ENCODE results near the gene PYGL.
"Not testable (repeated sequence)": the region's sequence is repeated elsewhere in the genome, so short reads cannot be mapped to it uniquely, and the experiment has no call there.

Gene PYGL

GRCh38 chr14:50967103-50967502, 22.8 kb upstream of the PYGL start:
- H3K27ac Mint-ChIP-seq: no peak overlapping the region

DNA sequence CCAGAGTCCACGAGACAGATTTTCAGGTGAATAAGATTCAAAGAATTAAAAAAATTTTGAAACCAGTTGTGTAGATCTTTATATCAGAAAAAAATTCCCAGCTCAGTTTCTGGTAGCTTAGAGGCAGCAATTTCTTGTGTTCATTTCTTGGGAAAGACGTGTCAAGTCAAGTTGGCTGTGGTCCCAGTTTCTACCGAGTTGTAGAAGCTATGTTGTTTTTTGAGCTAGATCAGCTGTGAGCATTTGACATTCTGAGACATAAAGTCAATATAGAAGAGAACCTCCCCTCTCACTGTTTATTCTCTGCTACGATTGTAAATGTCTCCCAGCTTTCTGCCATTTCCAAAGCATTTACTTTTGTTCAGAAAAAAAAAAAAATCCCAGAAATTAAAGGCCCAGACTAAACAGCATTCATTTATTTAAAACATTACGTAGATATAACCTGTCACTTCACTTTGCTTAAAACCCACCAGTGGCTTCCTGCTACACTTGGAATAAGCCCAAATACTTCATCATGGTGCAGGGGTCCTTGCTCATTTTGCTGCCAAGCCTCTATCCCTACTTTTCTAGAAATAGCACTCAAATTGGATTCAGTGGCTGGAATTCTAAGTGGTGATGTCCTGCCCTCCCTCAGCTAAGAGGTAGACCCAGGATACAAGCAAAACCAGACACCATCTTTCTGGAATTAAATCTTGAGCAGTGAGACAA, 20.6 kb upstream of the PYGL start:
- DNase-seq (no peak), ATAC-seq (replicated peaks) (no peak)
- no peak overlapping the region for H3K4me3 Mint-ChIP-seq
- H3K27ac Mint-ChIP-seq: no peak overlapping the region
- peaks cover 0 to 2% of the 10 kb centered on the region in 2 donors for H3K4me1 Mint-ChIP-seq (ENCODE audit: low read depth in 2 of 2)
- H3K27me3 Mint-ChIP-seq: peaks cover 20 to 45% of the 10 kb centered on the region in 2 donors
- H3K36me3 Mint-ChIP-seq (ENCODE audit: insufficient read depth): no peaks in the 10 kb centered on the region
- no peaks in the 10 kb centered on the region for H3K9me3 Mint-ChIP-seq

More at GRCh38 chr14:50967103-50967502, 22.8 kb upstream of the PYGL start:
- Mint-ChIP-seq H3K36me3 (ENCODE audit: insufficient read depth) (no peaks in the 10 kb centered on the region), H3K4me1 (ENCODE audit: low read depth in 2 of 2) (no peaks in the 10 kb centered on the region), H3K4me3 (no peak overlapping the region), H3K27me3 (peaks cover 13 to 36% of the 10 kb centered on the region in 2 donors), H3K9me3 (no peaks in the 10 kb centered on the region)
- no peak for DNase-seq
- no peak for ATAC-seq (replicated peaks)

DNA sequence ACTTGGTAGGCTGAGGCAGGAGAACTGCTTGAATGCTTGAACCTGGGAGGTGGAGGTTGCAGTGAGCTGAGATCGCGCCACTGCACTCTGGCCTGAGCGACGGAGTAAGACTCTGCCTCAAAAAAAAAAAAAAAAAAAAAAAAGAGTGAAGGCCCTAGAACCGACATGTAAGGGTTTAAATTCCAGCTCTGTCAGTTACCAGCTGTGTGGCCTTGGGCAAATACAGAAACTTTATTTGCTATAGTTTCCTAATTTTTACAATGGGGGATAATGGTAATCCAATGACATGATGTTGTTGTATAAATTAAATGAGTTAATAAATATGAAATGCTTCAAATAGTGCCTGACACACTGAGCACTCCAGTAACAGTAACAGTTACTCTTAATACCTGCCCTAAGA, 19.6 kb upstream of the PYGL start:
- Mint-ChIP-seq H3K27me3 (peaks cover 20 to 36% of the 10 kb centered on the region in 2 donors), H3K36me3 (ENCODE audit: insufficient read depth) (no peaks in the 10 kb centered on the region), H3K27ac (no peak overlapping the region), H3K4me3 (no peak overlapping the region), H3K9me3 (no peaks in the 10 kb centered on the region), H3K4me1 (ENCODE audit: low read depth in 2 of 2) (peaks cover 0 to 2% of the 10 kb centered on the region in 2 donors)
- ATAC-seq (replicated peaks): no peak
- no peak for DNase-seq

- ATAC-seq (replicated peaks) (no peak), DNase-seq (no peak)
- no peak overlapping the region for H3K4me3 Mint-ChIP-seq
- peaks cover 20 to 28% of the 10 kb centered on the region in 2 donors for H3K27me3 Mint-ChIP-seq
- H3K4me1 Mint-ChIP-seq (ENCODE audit: low read depth in 2 of 2): peaks cover 0 to 2% of the 10 kb centered on the region in 2 donors
- no peaks in the 10 kb centered on the region for H3K9me3 Mint-ChIP-seq
- no peaks in the 10 kb centered on the region for H3K36me3 Mint-ChIP-seq (ENCODE audit: insufficient read depth)
- no peak overlapping the region for H3K27ac Mint-ChIP-seq
Measured at GRCh38 chr14:50961605-50962221, 17.4 kb upstream of the PYGL start.

DNA sequence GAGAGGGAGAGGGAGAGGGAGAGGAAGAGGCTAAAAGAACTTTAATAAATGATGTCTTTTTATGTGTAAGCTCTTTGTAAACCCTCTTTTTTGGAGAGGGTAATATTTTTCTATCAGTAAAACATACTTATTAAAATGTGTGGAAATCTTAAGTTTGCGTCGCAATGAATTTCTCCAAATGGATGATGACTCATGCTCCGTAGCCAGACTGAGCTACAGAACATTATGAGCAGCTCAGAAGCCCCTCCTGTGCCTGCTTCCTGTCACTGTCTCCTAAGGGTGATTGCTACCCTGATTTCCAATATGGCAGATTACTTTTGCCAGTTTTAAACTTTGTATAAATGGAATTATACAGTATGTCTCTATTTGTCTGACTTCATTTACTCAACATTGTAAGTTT, 13.0 kb upstream of the PYGL start:
- Mint-ChIP-seq H3K27me3 (peaks cover 7 to 17% of the 10 kb centered on the region in 2 donors), H3K4me3 (no peak overlapping the region), H3K36me3 (ENCODE audit: insufficient read depth) (no peaks in the 10 kb centered on the region), H3K27ac (no peak overlapping the region), H3K9me3 (no peaks in the 10 kb centered on the region), H3K4me1 (ENCODE audit: low read depth in 2 of 2) (peaks cover 0 to 2% of the 10 kb centered on the region in 2 donors)
- no peak for DNase-seq
- ATAC-seq (replicated peaks): no peak

DNA sequence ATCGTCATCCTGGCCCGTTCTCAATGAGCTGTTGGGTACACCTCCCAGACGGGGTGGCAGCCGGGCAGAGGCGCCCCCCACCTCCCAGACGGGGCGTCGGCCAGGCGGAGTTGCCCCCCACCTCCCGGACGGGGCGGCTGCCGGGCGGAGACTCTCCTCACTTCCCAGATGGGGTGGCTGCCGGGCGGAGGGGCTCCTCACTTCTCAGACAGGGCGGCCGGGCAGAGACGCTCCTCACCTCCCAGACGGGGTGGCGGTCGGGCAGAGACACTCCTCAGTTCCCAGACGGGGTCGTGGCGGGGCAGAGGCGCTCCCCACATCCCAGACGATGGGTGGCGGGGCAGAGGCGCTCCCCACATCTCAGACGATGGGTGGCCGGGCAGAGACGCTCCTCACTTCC, 12.1 kb upstream of the PYGL start:
- ATAC-seq (replicated peaks): not testable (repeated sequence)

GRCh38 chr14:50955373-50956043, 11.2 kb upstream of the PYGL start:
- DNase-seq: no peak
- H3K27me3 Mint-ChIP-seq: no peaks in the 10 kb centered on the region
- no peak for ATAC-seq (replicated peaks)
- no peak overlapping the region for H3K27ac Mint-ChIP-seq
- H3K36me3 Mint-ChIP-seq (ENCODE audit: insufficient read depth): no peaks in the 10 kb centered on the region
- no peaks in the 10 kb centered on the region for H3K4me1 Mint-ChIP-seq (ENCODE audit: low read depth in 2 of 2)
- H3K9me3 Mint-ChIP-seq: no peaks in the 10 kb centered on the region
- no peak overlapping the region for H3K4me3 Mint-ChIP-seq

More for the DNA sequence above, 12.1 kb upstream of the PYGL start:
- H3K4me3 Mint-ChIP-seq; H3K27ac Mint-ChIP-seq; H3K4me1 Mint-ChIP-seq (ENCODE audit: low read depth in 2 of 2); DNase-seq; H3K36me3 Mint-ChIP-seq (ENCODE audit: insufficient read depth); H3K9me3 Mint-ChIP-seq; H3K27me3 Mint-ChIP-seq: not testable (repeated sequence)

DNA sequence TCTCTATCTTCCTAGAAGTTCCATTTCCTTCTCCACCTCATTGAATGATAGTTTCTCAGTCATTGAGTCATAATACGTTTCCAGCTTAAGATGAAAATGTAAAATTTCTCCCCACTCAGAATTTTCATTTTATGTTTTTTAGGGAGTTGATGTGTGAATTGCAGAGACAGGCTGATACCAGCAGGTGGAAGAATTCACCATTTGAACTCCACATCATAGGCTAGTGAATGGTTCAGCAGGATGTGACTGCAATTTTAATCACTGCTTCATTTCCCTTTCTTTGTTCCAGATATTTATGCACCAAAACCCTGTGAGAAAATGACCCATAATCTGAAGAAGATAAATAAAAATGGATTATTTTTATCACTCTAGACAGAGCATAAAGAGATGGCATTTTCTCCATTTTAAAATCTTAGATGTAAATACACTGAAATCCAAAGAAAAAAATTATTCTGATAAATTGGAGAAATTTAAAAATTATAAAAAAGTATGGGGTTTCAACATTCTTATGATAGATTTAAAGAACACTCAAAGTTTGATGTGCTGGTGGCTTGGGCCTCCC, 10.6 kb upstream of the PYGL start:
- Mint-ChIP-seq H3K27ac (no peak overlapping the region), H3K4me1 (ENCODE audit: low read depth in 2 of 2) (no peaks in the 10 kb centered on the region), H3K27me3 (no peaks in the 10 kb centered on the region), H3K36me3 (ENCODE audit: insufficient read depth) (no peaks in the 10 kb centered on the region), H3K9me3 (no peaks in the 10 kb centered on the region), H3K4me3 (no peak overlapping the region)
- DNase-seq: no peak
- ATAC-seq (replicated peaks): no peak

GRCh38 chr14:50953502-50953901, 9.2 kb upstream of the PYGL start:
- no peak overlapping the region for H3K27ac Mint-ChIP-seq
- no peak overlapping the region for H3K4me3 Mint-ChIP-seq
- ATAC-seq (replicated peaks): no peak
- H3K36me3 Mint-ChIP-seq (ENCODE audit: insufficient read depth): no peaks in the 10 kb centered on the region
- no peak for DNase-seq
- H3K27me3 Mint-ChIP-seq: no peaks in the 10 kb centered on the region
- H3K4me1 Mint-ChIP-seq (ENCODE audit: low read depth in 2 of 2): no peaks in the 10 kb centered on the region
- H3K9me3 Mint-ChIP-seq: no peaks in the 10 kb centered on the region

- Mint-ChIP-seq H3K27me3 (no peaks in the 10 kb centered on the region), H3K9me3 (no peaks in the 10 kb centered on the region), H3K4me1 (ENCODE audit: low read depth in 2 of 2) (no peaks in the 10 kb centered on the region), H3K27ac (no peak overlapping the region), H3K36me3 (ENCODE audit: insufficient read depth) (no peaks in the 10 kb centered on the region), H3K4me3 (no peak overlapping the region)
- no peak for DNase-seq
- ATAC-seq (replicated peaks): no peak
Measured at GRCh38 chr14:50951032-50951431, 6.7 kb upstream of the PYGL start.

DNA sequence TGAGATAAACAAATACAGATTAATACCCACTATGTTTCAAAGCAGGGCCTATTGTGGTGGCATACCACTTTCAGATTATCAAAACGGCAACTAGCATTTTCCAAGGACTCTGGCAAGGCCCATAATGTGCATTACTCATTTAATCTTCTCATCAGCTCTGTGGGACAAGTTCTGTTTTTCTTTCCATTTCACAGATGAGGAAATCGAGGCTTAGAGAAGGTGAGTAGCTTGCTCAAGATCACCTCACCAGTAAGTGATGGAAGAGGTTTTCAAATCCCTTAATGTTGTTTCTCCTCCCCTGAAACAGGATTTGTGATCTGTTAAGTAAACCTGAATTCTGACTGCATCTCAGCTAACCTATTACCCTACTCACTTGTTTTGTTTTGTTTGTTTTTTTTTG, 3.9 kb upstream of the PYGL start:
- no peaks in the 10 kb centered on the region for H3K36me3 Mint-ChIP-seq (ENCODE audit: insufficient read depth)
- peaks cover 7% of the 10 kb centered on the region in 2 donors for H3K4me1 Mint-ChIP-seq (ENCODE audit: low read depth in 2 of 2)
- no peak for ATAC-seq (replicated peaks)
- DNase-seq: no peak
- H3K27ac Mint-ChIP-seq: no peak overlapping the region
- peaks cover 12 to 18% of the 10 kb centered on the region in 2 donors for H3K27me3 Mint-ChIP-seq
- no peak overlapping the region for H3K4me3 Mint-ChIP-seq
- H3K9me3 Mint-ChIP-seq: no peaks in the 10 kb centered on the region

- H3K9me3 Mint-ChIP-seq: no peaks in the 10 kb centered on the region
- no peak overlapping the region for H3K27ac Mint-ChIP-seq
- no peak for DNase-seq
- ATAC-seq (replicated peaks): no peak
- H3K36me3 Mint-ChIP-seq (ENCODE audit: insufficient read depth): no peaks in the 10 kb centered on the region
- no peak overlapping the region for H3K4me3 Mint-ChIP-seq
- H3K27me3 Mint-ChIP-seq: peaks cover 16 to 24% of the 10 kb centered on the region in 2 donors
- peaks cover 7% of the 10 kb centered on the region in 2 donors for H3K4me1 Mint-ChIP-seq (ENCODE audit: low read depth in 2 of 2)
Measured at GRCh38 chr14:50947446-50947845, 3.2 kb upstream of the PYGL start.

GRCh38 chr14:50946234-50946935, 2.1 kb upstream of the PYGL start:
- no peak for ATAC-seq (replicated peaks)
- no peak overlapping the region for H3K4me3 Mint-ChIP-seq
- H3K27me3 Mint-ChIP-seq: peaks cover 23 to 33% of the 10 kb centered on the region in 2 donors
- no peak for DNase-seq
- H3K36me3 Mint-ChIP-seq (ENCODE audit: insufficient read depth): no peaks in the 10 kb centered on the region
- no peak overlapping the region for H3K27ac Mint-ChIP-seq
- no peaks in the 10 kb centered on the region for H3K9me3 Mint-ChIP-seq
- peaks cover 7% of the 10 kb centered on the region in 2 donors for H3K4me1 Mint-ChIP-seq (ENCODE audit: low read depth in 2 of 2)
